GM12874 (cell line): ENCODE measurements around the gene BCL2L1.
A peak's percentile ranks its signal among the peaks of the same experiment; 100 is the strongest.

Source experiments
- CTCF ChIP-seq: IDR thresholded peaks from 2 replicates; pipeline ENCODE4 v1.5.1; 2011; ENCODE audit warnings: low read depth, mild to moderate bottlenecking, control low read depth, low read length, moderate library complexity; ENCODE audit not compliant: insufficient read depth

Gene BCL2L1

GRCh38 chr20:31746068-31746878, 23.6 kb upstream of the BCL2L1 start:
- TF ChIP-seq CTCF, result no peak

GRCh38 chr20:31740656-31741323, 18.1 kb upstream of the BCL2L1 start:
- no peak for TF ChIP-seq CTCF

- TF ChIP-seq CTCF, result no peak
Measured at GRCh38 chr20:31740208-31740607, 17.5 kb upstream of the BCL2L1 start.

- no peak for TF ChIP-seq CTCF
Measured at GRCh38 chr20:31739550-31739977, 16.9 kb upstream of the BCL2L1 start.

- TF ChIP-seq CTCF, result 0 out of 2 replicates have a peak, but pooled peaks have one; percentile 19
Measured at GRCh38 chr20:31738729-31739549, 16.3 kb upstream of the BCL2L1 start, which contains the start of gene TPX2. Gene TPX2, plus strand, starts transcription at chr20:31739290. Its CDS starts 18,187 bp downstream, at chr20:31757477.

GRCh38 chr20:31731321-31731717, 8.7 kb upstream of the BCL2L1 start:
- TF ChIP-seq CTCF, result no peak
